Measurements from ENCODE around the gene HPS3.

Gene HPS3

DNA sequence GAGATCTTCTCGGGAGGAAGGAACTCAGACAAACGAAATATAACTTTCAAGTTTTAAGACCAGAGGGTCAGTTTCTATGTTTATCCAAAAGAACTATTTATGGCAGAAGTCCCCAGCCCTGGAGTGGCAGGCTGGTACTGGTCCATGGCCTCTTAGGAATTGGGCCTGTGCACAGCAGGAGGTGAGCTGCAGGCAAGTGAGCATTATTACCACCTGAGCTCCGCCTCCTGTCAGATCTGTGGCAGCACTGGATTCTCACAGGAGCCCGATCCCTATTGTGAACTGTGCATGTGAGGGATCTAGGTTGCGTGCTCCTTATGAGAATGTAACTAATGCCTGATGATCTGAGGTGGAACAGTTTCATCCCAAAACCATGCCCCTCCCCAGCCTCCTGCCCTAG is 14.3 kb upstream of the HPS3 start:
- no peak for DNase-seq
- Histone ChIP-seq H3K36me3 (no peaks in the 10 kb centered on the region), H3K27me3 (ENCODE audit: insufficient read depth, low read depth, severe bottlenecking) (no peaks in the 10 kb centered on the region), H3K27ac (no peak overlapping the region), H3K9me3 (ENCODE audit: severe bottlenecking) (no peaks in the 10 kb centered on the region), H3K4me3 (ENCODE audit: low read depth, low read length) (no peak overlapping the region)
- TF ChIP-seq, protein P1, sequence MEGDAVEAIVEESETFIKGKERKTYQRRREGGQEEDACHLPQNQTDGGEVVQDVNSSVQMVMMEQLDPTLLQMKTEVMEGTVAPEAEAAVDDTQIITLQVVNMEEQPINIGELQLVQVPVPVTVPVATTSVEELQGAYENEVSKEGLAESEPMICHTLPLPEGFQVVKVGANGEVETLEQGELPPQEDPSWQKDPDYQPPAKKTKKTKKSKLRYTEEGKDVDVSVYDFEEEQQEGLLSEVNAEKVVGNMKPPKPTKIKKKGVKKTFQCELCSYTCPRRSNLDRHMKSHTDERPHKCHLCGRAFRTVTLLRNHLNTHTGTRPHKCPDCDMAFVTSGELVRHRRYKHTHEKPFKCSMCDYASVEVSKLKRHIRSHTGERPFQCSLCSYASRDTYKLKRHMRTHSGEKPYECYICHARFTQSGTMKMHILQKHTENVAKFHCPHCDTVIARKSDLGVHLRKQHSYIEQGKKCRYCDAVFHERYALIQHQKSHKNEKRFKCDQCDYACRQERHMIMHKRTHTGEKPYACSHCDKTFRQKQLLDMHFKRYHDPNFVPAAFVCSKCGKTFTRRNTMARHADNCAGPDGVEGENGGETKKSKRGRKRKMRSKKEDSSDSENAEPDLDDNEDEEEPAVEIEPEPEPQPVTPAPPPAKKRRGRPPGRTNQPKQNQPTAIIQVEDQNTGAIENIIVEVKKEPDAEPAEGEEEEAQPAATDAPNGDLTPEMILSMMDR (IDR thresholded peaks at IDR 0.05; ENCODE audit: low read depth, low read length), result no peak

DNA sequence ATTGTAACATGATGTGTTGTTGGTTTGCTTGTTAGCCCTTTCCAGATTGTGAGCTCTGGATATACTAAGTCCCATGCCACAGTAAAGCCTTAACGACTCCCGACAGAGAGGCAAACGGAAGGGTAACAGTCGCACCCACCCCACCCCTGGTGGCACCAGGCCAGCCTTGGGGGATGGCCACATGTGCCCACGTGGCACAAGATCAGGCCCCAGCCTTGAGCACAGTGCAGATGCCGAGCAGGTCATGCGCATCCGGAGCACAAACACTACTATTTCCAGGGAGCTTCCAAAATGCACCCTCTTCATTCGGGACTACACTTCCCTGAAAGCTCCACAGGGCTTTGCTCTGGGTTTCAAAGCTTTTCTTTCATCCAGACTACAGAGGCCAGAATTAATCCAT is 10.7 kb upstream of the HPS3 start:
- TF ChIP-seq, protein P1 (IDR thresholded peaks at IDR 0.05; ENCODE audit: low read depth, low read length), result no peak
- Histone ChIP-seq H3K27me3 (ENCODE audit: insufficient read depth, low read depth, severe bottlenecking) (no peaks in the 10 kb centered on the region), H3K36me3 (no peaks in the 10 kb centered on the region), H3K4me3 (ENCODE audit: low read depth, low read length) (no peak overlapping the region), H3K27ac (no peak overlapping the region), H3K9me3 (ENCODE audit: severe bottlenecking) (no peaks in the 10 kb centered on the region)
- DNase-seq, result no peak

DNA sequence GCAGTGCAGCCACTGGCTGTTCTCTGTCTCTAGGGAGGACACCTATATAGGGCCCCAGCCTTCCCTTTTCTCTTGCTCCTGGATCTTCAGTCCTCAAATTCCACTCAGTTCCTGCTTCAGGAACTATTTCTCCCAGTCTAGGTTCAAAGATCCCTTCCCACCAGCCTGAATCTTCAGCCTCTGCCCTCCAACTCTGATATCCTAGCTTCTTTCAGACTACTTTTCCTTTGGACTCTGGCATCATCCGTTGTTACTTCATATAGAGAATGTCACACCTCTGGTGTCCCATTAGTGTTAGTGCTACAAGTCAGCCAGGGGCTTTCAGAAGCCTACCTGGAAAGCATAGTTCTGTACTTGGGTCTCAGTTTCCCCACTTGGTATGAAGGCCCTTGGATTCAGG is 10.0 kb upstream of the HPS3 start:
- H3K36me3 ChIP-seq, result no peaks in the 10 kb centered on the region
- TF ChIP-seq, protein P1 (IDR thresholded peaks at IDR 0.05; ENCODE audit: low read depth, low read length), result no peak
- H3K9me3 ChIP-seq (ENCODE audit: severe bottlenecking), result no peaks in the 10 kb centered on the region
- H3K27ac ChIP-seq, result no peak overlapping the region
- no peak overlapping the region for H3K4me3 ChIP-seq (ENCODE audit: low read depth, low read length)
- no peaks in the 10 kb centered on the region for H3K27me3 ChIP-seq (ENCODE audit: insufficient read depth, low read depth, severe bottlenecking)
- DNase-seq, result no peak

DNA sequence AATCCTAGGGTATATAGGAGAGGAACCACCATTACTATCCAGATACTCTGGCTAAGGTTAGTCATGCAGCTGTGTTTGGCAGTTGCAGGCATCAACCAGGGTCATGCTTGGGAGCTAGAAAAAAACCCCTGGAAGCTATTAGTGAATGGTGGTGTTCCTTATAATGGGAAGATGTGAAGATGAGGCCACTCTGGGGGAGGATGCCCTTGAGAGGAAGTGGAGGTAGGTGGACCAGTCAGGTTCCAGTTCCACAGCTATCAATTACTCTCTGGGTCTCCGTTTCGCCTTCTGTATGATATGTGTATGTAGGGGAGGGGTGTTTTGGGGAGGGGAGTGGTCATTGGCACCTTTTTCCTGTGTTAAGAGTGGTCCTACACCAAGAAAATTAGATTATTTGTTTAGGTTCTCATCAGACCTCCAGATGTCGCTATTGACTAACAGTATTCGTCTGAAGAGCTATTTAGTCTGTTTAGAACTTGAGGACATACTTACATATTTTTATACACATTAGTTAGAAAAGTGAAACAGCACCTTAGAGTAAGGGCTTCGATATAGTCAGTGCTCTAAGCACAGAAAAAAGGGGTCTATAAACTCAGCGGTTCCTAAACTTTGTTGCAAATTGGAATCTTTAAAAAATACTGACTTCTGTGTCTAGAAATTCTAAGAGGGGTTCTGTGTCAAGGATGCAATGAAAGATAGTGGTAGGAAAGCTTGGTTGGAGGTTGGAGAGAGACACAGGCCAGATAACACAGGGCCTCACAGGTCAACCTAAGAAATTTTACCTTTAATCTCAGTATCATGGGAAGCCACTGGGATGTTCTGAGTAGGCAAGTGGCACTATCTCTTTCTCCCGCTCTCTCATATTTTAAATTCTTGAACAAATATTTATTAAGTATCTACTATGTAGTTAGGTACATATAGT is 9.1 kb upstream of the HPS3 start:
- TF ChIP-seq, protein P1 (IDR thresholded peaks at IDR 0.05; ENCODE audit: low read depth, low read length), result peak; percentile 32
- Histone ChIP-seq H3K27ac (no peak overlapping the region), H3K27me3 (ENCODE audit: insufficient read depth, low read depth, severe bottlenecking) (no peaks in the 10 kb centered on the region), H3K9me3 (ENCODE audit: severe bottlenecking) (no peaks in the 10 kb centered on the region), H3K4me3 (ENCODE audit: low read depth, low read length) (no peak overlapping the region), H3K36me3 (no peaks in the 10 kb centered on the region)
- no peak for DNase-seq

DNA sequence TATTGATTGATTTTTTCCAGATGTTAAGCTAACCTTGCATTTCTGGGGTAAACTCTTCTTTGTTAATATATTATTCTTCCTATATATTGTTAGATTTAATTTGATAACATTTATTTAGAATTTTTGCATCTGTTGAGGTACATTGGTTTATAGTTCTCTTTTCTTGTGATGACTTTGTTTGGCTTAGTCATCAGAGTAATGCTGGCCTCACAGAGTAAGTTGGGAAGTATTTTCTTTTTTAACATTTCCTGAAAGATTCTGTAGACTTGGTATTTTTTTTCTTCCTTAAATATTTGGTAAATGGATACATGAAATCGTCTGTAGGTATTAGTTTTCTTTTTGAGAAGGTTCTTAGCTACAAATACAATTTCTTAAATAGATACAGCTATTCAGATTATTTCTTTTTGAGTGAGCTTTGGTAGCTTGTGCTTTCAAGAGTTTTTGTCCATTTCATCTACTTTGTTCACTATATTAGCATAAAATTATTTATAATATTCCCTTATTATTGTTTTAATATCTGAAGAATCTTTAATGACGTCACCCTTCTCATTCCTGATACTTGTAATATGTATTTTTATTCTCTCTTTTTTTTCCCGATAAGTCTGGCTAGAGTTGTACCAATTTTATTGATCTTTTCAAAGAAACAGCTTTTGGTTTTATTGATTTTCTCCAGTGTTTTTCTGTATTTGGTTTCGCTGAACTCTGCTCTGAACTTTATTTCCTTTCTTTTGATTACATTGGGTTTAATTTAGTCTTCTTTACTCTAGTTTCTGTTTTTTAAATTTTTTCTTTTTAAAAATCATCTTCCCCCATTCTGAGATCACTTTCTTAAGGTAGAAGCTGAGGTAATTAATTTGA is 6.5 kb upstream of the HPS3 start:
- Histone ChIP-seq H3K4me3 (ENCODE audit: low read depth, low read length) (no peak overlapping the region), H3K27ac (no peak overlapping the region), H3K9me3 (ENCODE audit: severe bottlenecking) (no peaks in the 10 kb centered on the region), H3K27me3 (ENCODE audit: insufficient read depth, low read depth, severe bottlenecking) (no peaks in the 10 kb centered on the region), H3K36me3 (no peaks in the 10 kb centered on the region)
- no peak for DNase-seq
- TF ChIP-seq, protein P1 (IDR thresholded peaks at IDR 0.05; ENCODE audit: low read depth, low read length), result no peak

Data from WERI-Rb-1 (cell line).